ENCODE data around the gene RGL2.
A peak's percentile ranks its signal among the peaks of the same experiment; 100 is the strongest.
"Not testable (repeated sequence)": the region's sequence is repeated elsewhere in the genome, so short reads cannot be mapped to it uniquely, and the experiment has no call there.

The RGL2 gene

DNA sequence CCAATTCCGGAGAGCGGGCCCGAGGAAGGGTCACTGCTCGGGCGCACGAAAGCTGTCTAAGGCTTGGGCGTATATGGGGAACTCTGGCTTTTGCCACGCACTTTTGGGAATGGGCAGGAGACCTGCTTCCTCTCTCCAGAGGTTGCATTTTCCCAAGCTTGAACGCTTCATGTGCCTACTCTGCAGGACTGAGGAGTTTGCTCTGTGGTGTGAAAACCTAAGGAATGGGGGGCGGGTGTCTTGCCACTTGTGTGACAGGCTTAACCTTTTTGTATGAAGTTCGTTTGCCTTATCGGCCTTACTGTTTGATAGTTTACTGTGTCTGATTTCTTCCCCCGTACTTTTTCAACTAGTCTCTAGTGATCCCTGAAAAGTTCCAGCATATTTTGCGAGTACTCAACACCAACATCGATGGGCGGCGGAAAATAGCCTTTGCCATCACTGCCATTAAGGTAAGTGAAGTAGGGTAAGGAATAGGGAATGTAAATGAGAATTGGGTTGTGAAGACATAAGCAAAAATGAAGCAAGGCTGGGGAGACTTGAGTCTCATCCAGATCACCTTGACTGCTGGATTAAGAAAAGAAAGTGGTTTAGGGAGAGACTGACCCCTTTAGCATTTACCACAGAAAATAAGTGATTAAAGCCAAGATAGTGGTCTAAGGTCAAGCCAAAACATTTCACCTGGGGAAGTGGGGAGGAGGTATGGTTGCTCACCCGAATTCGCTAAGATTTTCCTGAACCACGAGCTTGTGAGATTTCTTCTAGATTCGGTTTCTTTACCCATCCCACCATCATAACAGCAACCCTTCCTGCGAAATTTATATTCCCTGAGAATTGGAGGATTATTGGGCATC lies 26.2 kb downstream of the RGL2 start:
- TF ChIP-seq, protein P1, sequence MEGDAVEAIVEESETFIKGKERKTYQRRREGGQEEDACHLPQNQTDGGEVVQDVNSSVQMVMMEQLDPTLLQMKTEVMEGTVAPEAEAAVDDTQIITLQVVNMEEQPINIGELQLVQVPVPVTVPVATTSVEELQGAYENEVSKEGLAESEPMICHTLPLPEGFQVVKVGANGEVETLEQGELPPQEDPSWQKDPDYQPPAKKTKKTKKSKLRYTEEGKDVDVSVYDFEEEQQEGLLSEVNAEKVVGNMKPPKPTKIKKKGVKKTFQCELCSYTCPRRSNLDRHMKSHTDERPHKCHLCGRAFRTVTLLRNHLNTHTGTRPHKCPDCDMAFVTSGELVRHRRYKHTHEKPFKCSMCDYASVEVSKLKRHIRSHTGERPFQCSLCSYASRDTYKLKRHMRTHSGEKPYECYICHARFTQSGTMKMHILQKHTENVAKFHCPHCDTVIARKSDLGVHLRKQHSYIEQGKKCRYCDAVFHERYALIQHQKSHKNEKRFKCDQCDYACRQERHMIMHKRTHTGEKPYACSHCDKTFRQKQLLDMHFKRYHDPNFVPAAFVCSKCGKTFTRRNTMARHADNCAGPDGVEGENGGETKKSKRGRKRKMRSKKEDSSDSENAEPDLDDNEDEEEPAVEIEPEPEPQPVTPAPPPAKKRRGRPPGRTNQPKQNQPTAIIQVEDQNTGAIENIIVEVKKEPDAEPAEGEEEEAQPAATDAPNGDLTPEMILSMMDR (IDR thresholded peaks at IDR 0.05; ENCODE audit: insufficient read depth, low read depth, low read length, missing control alignments), result no peak

DNA sequence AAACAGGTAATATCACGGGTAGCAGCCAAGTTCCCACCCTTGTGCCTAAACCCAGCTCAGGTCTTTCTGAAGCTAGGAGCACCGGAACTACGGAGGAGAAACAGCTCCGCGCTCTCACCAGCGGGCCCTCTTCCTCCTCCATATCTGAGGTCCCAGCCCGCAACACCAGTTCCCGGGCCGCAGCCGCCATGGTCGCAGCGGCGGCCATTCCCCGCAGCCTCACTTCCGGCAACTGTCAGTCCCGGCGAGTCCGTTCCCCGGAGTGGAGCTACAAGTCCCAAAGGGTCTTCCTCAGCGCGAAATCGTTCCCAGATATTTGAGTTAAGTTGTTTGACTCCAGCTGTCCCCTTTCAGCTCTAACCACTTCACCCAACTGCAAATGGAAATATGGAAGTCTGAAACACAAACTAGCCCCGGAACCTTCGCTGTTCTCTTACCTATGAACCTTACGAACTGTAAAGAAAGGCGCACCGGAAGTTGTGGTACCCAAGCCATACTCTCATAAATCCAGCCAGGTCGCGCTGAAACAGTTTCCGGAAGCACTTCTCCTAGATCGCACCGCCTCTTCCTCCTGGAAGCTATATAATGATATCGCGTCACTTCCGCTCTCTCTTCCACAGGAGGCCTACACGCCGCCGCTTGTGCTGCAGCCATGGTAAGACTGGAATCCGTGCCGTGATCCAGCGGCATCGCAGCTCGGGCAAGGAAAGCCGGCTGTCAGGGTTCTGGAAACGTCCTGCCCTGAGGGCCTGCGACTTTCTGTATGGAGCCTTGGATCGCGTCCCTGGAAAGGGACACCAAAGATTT lies 27.1 kb downstream of the RGL2 start, which contains the start of the genes RPS18 and VPS52:
Gene RPS18 (plus strand): TSS at position 608 of the 807 bp plus-strand sequence. CDS start 45 bp downstream, at position 653.
Gene VPS52 (minus strand): TSS at position 409 of the 807 bp plus-strand sequence. CDS start 201 bp downstream, at position 208.
- TF ChIP-seq, protein P1 (IDR thresholded peaks at IDR 0.05; ENCODE audit: insufficient read depth, low read depth, low read length, missing control alignments), result no peak
- H3K4me3 ChIP-seq (ENCODE audit: low read depth, low read length), result peak within 1 kb of the TSS; percentile 90
- DNase-seq (ENCODE audit: low read depth), result peak; percentile 99

More for the DNA sequence above, 26.2 kb downstream of the RGL2 start:
- H3K4me3 ChIP-seq (ENCODE audit: low read depth, low read length), result peak overlapping the region; percentile 90
- no peak for DNase-seq (ENCODE audit: low read depth)

DNA sequence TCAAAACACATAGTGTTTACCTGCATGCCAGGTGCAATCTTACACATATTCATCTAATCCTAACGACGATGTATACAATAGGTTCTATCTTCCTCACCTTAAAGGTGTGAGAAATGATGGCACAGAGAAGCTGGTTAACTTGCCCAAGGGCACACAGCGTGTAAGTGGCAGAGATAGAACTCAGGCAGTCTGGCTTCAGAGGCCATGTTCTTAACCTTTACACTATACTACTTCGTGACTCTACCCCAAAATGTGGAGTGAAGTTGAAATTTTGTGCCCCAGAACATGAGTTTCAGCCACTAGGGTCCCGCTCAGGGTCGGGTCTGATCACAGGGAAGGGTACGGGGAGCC lies 27.6 kb downstream of the RGL2 start:
- peak overlapping the region; percentile 90 for H3K4me3 ChIP-seq (ENCODE audit: low read depth, low read length)
- no peak for DNase-seq (ENCODE audit: low read depth)
- TF ChIP-seq, protein P1 (IDR thresholded peaks at IDR 0.05; ENCODE audit: insufficient read depth, low read depth, low read length, missing control alignments), result no peak

DNA sequence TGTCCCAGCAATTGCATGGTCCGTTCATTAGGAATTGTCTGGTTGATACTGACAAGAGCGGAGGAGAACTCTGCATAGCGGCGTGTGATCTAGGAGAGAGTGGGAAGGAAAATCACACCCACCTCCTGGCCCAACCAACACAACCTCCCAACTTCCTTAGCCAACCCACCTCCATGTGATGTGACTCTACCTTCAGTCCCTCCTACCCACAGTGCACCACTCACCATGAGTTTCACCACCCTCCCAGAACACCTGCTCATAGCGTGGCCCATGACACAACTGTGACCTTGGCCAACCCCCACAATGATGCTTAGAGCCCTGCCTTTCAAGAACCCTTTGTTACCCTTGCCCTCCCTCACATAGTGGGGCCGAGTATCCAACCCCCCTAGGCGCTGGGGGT lies 34.7 kb downstream of the RGL2 start:
- H3K4me3 ChIP-seq (ENCODE audit: low read depth, low read length), result no peak overlapping the region
- TF ChIP-seq, protein P1 (IDR thresholded peaks at IDR 0.05; ENCODE audit: insufficient read depth, low read depth, low read length, missing control alignments), result no peak
- DNase-seq (ENCODE audit: low read depth), result no peak

DNA sequence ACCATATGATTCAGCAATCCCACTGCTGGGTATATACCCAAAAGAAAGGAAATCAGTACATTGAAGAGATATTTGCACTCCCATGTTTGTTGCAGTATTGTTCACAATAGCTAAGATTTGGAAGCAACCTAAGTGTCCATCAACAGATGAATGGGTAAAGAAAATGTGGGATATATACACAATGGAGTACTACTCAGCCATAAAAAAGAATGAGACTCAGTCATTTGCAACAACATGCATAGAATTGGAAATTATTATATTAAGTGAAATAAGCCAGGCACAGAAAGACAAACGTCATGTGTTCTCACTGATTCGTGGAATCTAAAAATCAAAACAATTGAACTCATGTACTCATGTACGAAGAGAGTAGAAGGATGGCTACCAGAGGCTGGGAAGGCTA lies 36.3 kb downstream of the RGL2 start:
- DNase-seq (ENCODE audit: low read depth); H3K4me3 ChIP-seq (ENCODE audit: low read depth, low read length): not testable (repeated sequence)

DNA sequence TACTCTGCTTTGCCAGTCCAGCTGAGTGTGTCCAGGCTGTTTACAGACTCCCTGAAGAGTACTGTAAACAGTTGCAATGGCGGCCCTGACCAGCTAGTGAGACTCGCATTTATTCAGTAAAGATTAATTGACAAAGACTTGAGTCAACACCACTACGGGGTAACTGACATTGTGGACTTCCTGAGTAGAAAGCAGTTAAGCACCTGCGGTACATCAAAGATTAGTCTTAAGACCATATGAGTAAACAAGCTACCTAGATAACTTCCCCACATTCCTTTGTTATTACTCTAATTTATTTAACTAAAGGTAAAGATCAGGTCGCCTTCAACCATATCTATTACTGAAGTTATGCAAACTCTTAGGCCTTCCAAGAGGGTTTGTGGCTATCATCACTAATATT lies 39.7 kb downstream of the RGL2 start:
- no peak overlapping the region for H3K4me3 ChIP-seq (ENCODE audit: low read depth, low read length)
- TF ChIP-seq, protein P1 (IDR thresholded peaks at IDR 0.05; ENCODE audit: insufficient read depth, low read depth, low read length, missing control alignments), result no peak
- DNase-seq (ENCODE audit: low read depth), result no peak

DNA sequence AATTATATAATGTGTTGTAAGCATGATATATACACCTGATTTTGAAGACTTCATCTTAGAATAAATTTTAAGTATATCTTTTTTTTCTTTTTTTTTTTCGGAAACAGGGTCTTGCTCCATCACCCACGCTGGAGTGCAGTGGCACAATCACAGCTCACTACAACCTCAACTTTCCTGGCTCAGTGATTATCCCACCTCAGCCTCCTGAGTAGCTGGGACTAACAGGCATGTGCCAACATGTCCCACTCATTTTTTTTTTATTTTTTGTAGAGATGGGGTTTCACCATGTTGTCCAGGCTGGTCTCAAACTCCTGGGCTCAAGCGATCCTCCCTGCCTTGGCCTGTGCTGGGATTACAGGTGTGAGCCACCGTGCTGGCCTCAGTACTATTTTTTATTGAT lies 44.2 kb downstream of the RGL2 start:
- H3K4me3 ChIP-seq (ENCODE audit: low read depth, low read length), result no peak overlapping the region
- DNase-seq (ENCODE audit: low read depth), result no peak
- TF ChIP-seq, protein P1 (IDR thresholded peaks at IDR 0.05; ENCODE audit: insufficient read depth, low read depth, low read length, missing control alignments), result no peak

Measured in GM12865 (cell line).